Measurements from ENCODE around the gene BTN1A1.

DNA sequence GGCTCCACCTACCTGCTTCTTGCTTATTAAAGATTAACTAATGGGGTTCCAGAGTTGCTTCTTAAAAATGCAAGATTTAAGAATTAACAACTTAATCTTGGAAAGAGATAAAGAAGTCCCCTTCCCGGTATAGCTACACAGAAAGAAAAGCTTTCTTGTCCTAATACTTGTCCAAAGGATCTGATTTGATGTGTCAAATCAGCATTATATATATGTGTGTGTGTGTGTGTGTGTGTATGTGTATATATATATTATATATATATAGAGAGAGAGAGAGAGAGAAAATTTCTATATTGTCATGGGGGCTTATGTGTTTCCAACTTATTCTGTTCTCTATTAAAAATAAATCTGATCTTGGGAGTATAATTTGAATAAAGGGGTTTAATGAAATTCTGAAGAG, 33.4 kb downstream of the BTN1A1 start:
- no peak for TF ChIP-seq POLR2A (IDR thresholded peaks at IDR 0.05)
- TF ChIP-seq, protein P1, sequence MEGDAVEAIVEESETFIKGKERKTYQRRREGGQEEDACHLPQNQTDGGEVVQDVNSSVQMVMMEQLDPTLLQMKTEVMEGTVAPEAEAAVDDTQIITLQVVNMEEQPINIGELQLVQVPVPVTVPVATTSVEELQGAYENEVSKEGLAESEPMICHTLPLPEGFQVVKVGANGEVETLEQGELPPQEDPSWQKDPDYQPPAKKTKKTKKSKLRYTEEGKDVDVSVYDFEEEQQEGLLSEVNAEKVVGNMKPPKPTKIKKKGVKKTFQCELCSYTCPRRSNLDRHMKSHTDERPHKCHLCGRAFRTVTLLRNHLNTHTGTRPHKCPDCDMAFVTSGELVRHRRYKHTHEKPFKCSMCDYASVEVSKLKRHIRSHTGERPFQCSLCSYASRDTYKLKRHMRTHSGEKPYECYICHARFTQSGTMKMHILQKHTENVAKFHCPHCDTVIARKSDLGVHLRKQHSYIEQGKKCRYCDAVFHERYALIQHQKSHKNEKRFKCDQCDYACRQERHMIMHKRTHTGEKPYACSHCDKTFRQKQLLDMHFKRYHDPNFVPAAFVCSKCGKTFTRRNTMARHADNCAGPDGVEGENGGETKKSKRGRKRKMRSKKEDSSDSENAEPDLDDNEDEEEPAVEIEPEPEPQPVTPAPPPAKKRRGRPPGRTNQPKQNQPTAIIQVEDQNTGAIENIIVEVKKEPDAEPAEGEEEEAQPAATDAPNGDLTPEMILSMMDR (IDR thresholded peaks at IDR 0.05): no peak

Data from lower leg skin (tissue), 3 donors.